Dendritic cell treated with granulocyte-macrophage colony-stimulating factor and Interleukin-4, amounts not matched to agents 40 ng/mL and 50 ng/mL, for 4 days (primary cell): Measurements from ENCODE around the gene HIBADH.

Experiments used
- H3K27ac Mint-ChIP-seq: one replicate; pipeline ENCODE4 v1.8.0; 2022; ENCODE audit warnings: mild to moderate bottlenecking, mixed read lengths
- H3K27me3 Mint-ChIP-seq: one replicate; pipeline ENCODE4 v1.8.0; 2022; ENCODE audit warnings: mild to moderate bottlenecking, mixed read lengths
- H3K36me3 Mint-ChIP-seq: one replicate; pipeline ENCODE4 v1.8.0; 2022; ENCODE audit warnings: low read depth, mixed read lengths
- H3K4me1 Mint-ChIP-seq: one replicate; pipeline ENCODE4 v1.8.0; 2022; ENCODE audit warnings: low read depth, mixed read lengths
- H3K4me3 Mint-ChIP-seq: one replicate; pipeline ENCODE4 v1.8.0; 2022; ENCODE audit warnings: mild to moderate bottlenecking, moderate library complexity, mixed read lengths
- H3K9me3 Mint-ChIP-seq: one replicate; pipeline ENCODE4 v1.8.0; 2022; ENCODE audit warnings: mixed read lengths
- intact Hi-C: fragments of 100-400 bp; cut with micrococcal nuclease; formaldehyde crosslinking; loops from one replicate; pipeline ENCODE4 v1.15.0; 2022

HIBADH gene

GRCh38 chr7:27484451-27484850 lies 178.2 kb downstream of the HIBADH start:
- intact Hi-C loops = no loop called here
- Mint-ChIP-seq H3K4me1 (no peaks in the 10 kb centered on the region), H3K27ac (no peak overlapping the region), H3K9me3 (no peaks in the 10 kb centered on the region), H3K27me3 (peaks cover 27% of the 10 kb centered on the region), H3K36me3 (no peaks in the 10 kb centered on the region), H3K4me3 (no peak overlapping the region)

GRCh38 chr7:27482219-27482618 lies 180.5 kb downstream of the HIBADH start:
- H3K27ac Mint-ChIP-seq = no peak overlapping the region
- intact Hi-C loops = no loop called here
- H3K4me1 Mint-ChIP-seq = no peaks in the 10 kb centered on the region
- H3K4me3 Mint-ChIP-seq = no peak overlapping the region
- H3K36me3 Mint-ChIP-seq = no peaks in the 10 kb centered on the region
- peaks cover 23% of the 10 kb centered on the region for H3K27me3 Mint-ChIP-seq
- no peaks in the 10 kb centered on the region for H3K9me3 Mint-ChIP-seq

GRCh38 chr7:27478556-27478955 lies 184.1 kb downstream of the HIBADH start:
- Mint-ChIP-seq H3K27ac (no peak overlapping the region), H3K4me1 (no peaks in the 10 kb centered on the region), H3K27me3 (peaks cover 15% of the 10 kb centered on the region), H3K4me3 (no peak overlapping the region), H3K9me3 (no peaks in the 10 kb centered on the region), H3K36me3 (no peaks in the 10 kb centered on the region)
- intact Hi-C loops = no loop called here

- H3K27me3 Mint-ChIP-seq = peaks cover 14% of the 10 kb centered on the region
- no peaks in the 10 kb centered on the region for H3K36me3 Mint-ChIP-seq
- no peaks in the 10 kb centered on the region for H3K9me3 Mint-ChIP-seq
- H3K4me1 Mint-ChIP-seq = no peaks in the 10 kb centered on the region
- intact Hi-C loops = no loop called here
- H3K27ac Mint-ChIP-seq = no peak overlapping the region
- no peak overlapping the region for H3K4me3 Mint-ChIP-seq
Measured at GRCh38 chr7:27478084-27478483, 184.6 kb downstream of the HIBADH start.

- Mint-ChIP-seq H3K4me3 (no peak overlapping the region), H3K27me3 (peaks cover 11% of the 10 kb centered on the region), H3K36me3 (no peaks in the 10 kb centered on the region), H3K27ac (no peak overlapping the region), H3K9me3 (no peaks in the 10 kb centered on the region), H3K4me1 (no peaks in the 10 kb centered on the region)
- intact Hi-C loops = no loop called here
Measured at GRCh38 chr7:27476493-27476892, 186.2 kb downstream of the HIBADH start.
